K562 (cell line): ENCODE measurements around the gene ITGA1. TPM values are rescaled to one million over a fixed set of nuclear protein-coding genes. Genes with fewer than 3 reads are reported as not detected.

Experiments
- DMBX1 ChIP-seq: fragments of 250-450 bp; sonication (Bioruptor Pico); IDR thresholded peaks from 2 replicates; pipeline ENCODE4 v1.8.0; 2022; ENCODE audit warnings: inconsistent platforms, mild to moderate bottlenecking, moderate library complexity, borderline replicate concordance
- ILF3 ChIP-seq: fragments of 450-650 bp; IDR thresholded peaks from 2 replicates; pipeline ENCODE4 v1.6.1; 2018; ENCODE audit warnings: antibody characterized with exemption, mild to moderate bottlenecking, moderate library complexity, borderline replicate concordance
- KLF10 ChIP-seq: fragments of 250-450 bp; sonication (Bioruptor Pico); IDR thresholded peaks from 2 replicates; pipeline ENCODE4 v1.6.1; 2021; ENCODE audit warnings: matching md5 sums
- MAFF ChIP-seq: IDR thresholded peaks from 2 replicates; pipeline ENCODE4 v1.6.1; 2012; ENCODE audit warnings: low read length, improper control_type of control experiment
- MAZ ChIP-seq, 2 experiments: fragments of 450-650 bp in 1 of 2; sonication (generic) in 1 of 2; formaldehyde crosslinking; IDR thresholded peaks in 1 of 2; conservative IDR thresholded peaks in 1 of 2; 2 replicates each; pipeline versions ENCODE4 v1.4.0 to v1.5.0; 2020; ENCODE audit warnings: mild to moderate bottlenecking in 1 of 2, missing genetic modification reagents in 1 of 2
- MCM2 ChIP-seq: fragments of 450-650 bp; IDR thresholded peaks from 2 replicates; pipeline ENCODE4 v1.6.1; 2017; ENCODE audit warnings: low read depth, mild to moderate bottlenecking
- NRF1 ChIP-seq, 2 experiments: fragments of 450-650 bp; IDR thresholded peaks in 1 of 2; conservative IDR thresholded peaks in 1 of 2; 2 replicates each; pipeline ENCODE4 v1.6.1; 2014; ENCODE audit warnings: mild to moderate bottlenecking in 2 of 2
- PRPF4 ChIP-seq: fragments of 200-400 bp; formaldehyde crosslinking; IDR thresholded peaks from one replicate; pipeline ENCODE4 v1.6.1; 2017; ENCODE audit warnings: low read length, low read depth, mild to moderate bottlenecking; ENCODE audit not compliant: insufficient read depth, poor library complexity, severe bottlenecking
- RB1 ChIP-seq: fragments of 450-650 bp; IDR thresholded peaks from 2 replicates; pipeline ENCODE4 v1.6.1; 2017; ENCODE audit warnings: low read depth, mild to moderate bottlenecking
- SMAD2 ChIP-seq: fragments of 150-350 bp; IDR thresholded peaks from 2 replicates; pipeline ENCODE4 v1.6.1; 2014; ENCODE audit warnings: low read depth, mild to moderate bottlenecking, low read length
- TAL1 ChIP-seq: fragments of 450-650 bp; IDR thresholded peaks from 2 replicates; pipeline ENCODE4 v1.6.1; 2016; ENCODE audit warnings: mild to moderate bottlenecking
- XRCC5 ChIP-seq: fragments of 200-400 bp; formaldehyde crosslinking; IDR thresholded peaks from 2 replicates; pipeline ENCODE4 v1.6.1; 2017; ENCODE audit warnings: low read depth, mild to moderate bottlenecking, low read length
- ZBED1 ChIP-seq: IDR thresholded peaks from 2 replicates; pipeline ENCODE4 v1.6.1; 2014
- polyA plus RNA-seq, 8 experiments: library from polyadenylated mRNA; depleted of rRNA in 4 of 8; stranded (reverse) in 5 of 8; unstranded in 3 of 8; fragments of >200 nt; fragmentation: Nextera tagmentation in 2 of 8; fragmentation: Illumina TruSeq in 1 of 8; extraction: Ambion mirVana in 2 of 8; extraction: Trizol in 1 of 8; gene quantifications; 2 replicates each; pipeline versions ENCODE4 v1.2.1 to v1.2.3, GENCODE V29; 2011 to 2014; ENCODE audit warnings: inconsistent platforms in 1 of 8, missing spikeins in 1 of 8
- total RNA-seq, 7 experiments: library from RNA; depleted of rRNA in 6 of 7; stranded (reverse); fragments of >200 nt in 6 of 7; fragmentation: Illumina TruSeq in 2 of 7; extraction: Trizol in 2 of 7; gene quantifications; 2 replicates each; pipeline versions ENCODE4 v1.2.1 to v1.2.3, GENCODE V29; 2011 to 2021; ENCODE audit warnings: low replicate concordance in 1 of 7
- TF ChIP-seq, protein P1 (sequence below): IDR thresholded peaks from 2 replicates; pipeline ENCODE4 v1.6.1; 2011; ENCODE audit not compliant: insufficient read length; ENCODE audit errors: extremely low read depth
- TF ChIP-seq, protein P2 (sequence below): sonication (generic); formaldehyde crosslinking; IDR thresholded peaks from 2 replicates; pipeline ENCODE4 v1.8.0; 2023; ENCODE audit warnings: mild to moderate bottlenecking, missing genetic modification reagents
- TF ChIP-seq, protein P3 (sequence below), 2 experiments: IDR thresholded peaks in 1 of 2; conservative IDR thresholded peaks in 1 of 2; 2 replicates each; pipeline ENCODE4 v1.6.1; 2016; ENCODE audit warnings: low read depth in 2 of 2, mild to moderate bottlenecking in 1 of 2, missing compliant biosample characterization in 1 of 2, missing genetic modification characterization in 1 of 2, moderate library complexity in 1 of 2
- TF ChIP-seq, protein P4 (sequence below): sonication (generic); IDR thresholded peaks from 2 replicates; pipeline ENCODE4 v1.6.1; 2016
- TF ChIP-seq, protein P5 (sequence below): fragments of 450-650 bp; IDR thresholded peaks from 2 replicates; pipeline ENCODE4 v1.6.1; 2016; ENCODE audit warnings: borderline replicate concordance

The ITGA1 gene
- total and polyA plus RNA-seq, 9 of the 15 experiments (the other 6 are each of a cell fraction or from before 2014, with no cell fraction given) = 0.04 to 0.22 TPM; not detected in 7

DNA sequence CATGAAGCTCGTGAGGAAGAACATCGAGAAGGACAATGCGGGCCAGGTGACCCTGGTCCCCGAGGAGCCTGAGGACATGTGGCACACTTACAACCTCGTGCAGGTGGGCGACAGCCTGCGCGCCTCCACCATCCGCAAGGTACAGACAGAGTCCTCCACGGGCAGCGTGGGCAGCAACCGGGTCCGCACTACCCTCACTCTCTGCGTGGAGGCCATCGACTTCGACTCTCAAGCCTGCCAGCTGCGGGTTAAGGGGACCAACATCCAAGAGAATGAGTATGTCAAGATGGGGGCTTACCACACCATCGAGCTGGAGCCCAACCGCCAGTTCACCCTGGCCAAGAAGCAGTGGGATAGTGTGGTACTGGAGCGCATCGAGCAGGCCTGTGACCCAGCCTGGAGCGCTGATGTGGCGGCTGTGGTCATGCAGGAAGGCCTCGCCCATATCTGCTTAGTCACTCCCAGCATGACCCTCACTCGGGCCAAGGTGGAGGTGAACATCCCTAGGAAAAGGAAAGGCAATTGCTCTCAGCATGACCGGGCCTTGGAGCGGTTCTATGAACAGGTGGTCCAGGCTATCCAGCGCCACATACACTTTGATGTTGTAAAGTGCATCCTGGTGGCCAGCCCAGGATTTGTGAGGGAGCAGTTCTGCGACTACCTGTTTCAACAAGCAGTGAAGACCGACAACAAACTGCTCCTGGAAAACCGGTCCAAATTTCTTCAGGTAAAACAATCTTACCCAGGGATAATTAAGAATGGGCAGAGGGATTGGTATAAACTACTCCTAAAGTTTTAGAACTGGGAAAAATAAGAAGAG is 12.9 kb downstream of the ITGA1 start (continued):
- TF ChIP-seq, protein P1, sequence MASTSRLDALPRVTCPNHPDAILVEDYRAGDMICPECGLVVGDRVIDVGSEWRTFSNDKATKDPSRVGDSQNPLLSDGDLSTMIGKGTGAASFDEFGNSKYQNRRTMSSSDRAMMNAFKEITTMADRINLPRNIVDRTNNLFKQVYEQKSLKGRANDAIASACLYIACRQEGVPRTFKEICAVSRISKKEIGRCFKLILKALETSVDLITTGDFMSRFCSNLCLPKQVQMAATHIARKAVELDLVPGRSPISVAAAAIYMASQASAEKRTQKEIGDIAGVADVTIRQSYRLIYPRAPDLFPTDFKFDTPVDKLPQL = no peak
- TF ChIP-seq NRF1 (conservative IDR thresholded peaks at IDR 0.05 in 1 of 2, IDR thresholded peaks at IDR 0.05 in 1 of 2) (no peak), KLF10 (CRISPR knock-in tag) (no peak), TAL1 (no peak), MAFF (peak; percentile 67), SMAD2 (no peak), PRPF4 (no peak), XRCC5 (no peak), ZBED1 (no peak), MCM2 (no peak), MAZ (CRISPR knock-in tag; conservative IDR thresholded peaks at IDR 0.05 in 1 of 2, IDR thresholded peaks at IDR 0.05 in 1 of 2) (no peak; a peak in 1 of 4 replicates), ILF3 (no peak), DMBX1 (CRISPR knock-in tag) (no peak), RB1 (no peak)
- TF ChIP-seq, protein P2, sequence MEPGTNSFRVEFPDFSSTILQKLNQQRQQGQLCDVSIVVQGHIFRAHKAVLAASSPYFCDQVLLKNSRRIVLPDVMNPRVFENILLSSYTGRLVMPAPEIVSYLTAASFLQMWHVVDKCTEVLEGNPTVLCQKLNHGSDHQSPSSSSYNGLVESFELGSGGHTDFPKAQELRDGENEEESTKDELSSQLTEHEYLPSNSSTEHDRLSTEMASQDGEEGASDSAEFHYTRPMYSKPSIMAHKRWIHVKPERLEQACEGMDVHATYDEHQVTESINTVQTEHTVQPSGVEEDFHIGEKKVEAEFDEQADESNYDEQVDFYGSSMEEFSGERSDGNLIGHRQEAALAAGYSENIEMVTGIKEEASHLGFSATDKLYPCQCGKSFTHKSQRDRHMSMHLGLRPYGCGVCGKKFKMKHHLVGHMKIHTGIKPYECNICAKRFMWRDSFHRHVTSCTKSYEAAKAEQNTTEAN (CRISPR knock-in tag) = no peak
- TF ChIP-seq, protein P3, sequence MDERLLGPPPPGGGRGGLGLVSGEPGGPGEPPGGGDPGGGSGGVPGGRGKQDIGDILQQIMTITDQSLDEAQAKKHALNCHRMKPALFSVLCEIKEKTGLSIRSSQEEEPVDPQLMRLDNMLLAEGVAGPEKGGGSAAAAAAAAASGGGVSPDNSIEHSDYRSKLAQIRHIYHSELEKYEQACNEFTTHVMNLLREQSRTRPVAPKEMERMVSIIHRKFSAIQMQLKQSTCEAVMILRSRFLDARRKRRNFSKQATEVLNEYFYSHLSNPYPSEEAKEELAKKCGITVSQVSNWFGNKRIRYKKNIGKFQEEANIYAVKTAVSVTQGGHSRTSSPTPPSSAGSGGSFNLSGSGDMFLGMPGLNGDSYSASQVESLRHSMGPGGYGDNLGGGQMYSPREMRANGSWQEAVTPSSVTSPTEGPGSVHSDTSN (CRISPR knock-in tag; IDR thresholded peaks at IDR 0.05; ENCODE audit: low read depth) = no peak
- TF ChIP-seq, protein P3 (tag; conservative IDR thresholded peaks at IDR 0.05; ENCODE audit: low read depth) = no peak
- TF ChIP-seq, protein P4, sequence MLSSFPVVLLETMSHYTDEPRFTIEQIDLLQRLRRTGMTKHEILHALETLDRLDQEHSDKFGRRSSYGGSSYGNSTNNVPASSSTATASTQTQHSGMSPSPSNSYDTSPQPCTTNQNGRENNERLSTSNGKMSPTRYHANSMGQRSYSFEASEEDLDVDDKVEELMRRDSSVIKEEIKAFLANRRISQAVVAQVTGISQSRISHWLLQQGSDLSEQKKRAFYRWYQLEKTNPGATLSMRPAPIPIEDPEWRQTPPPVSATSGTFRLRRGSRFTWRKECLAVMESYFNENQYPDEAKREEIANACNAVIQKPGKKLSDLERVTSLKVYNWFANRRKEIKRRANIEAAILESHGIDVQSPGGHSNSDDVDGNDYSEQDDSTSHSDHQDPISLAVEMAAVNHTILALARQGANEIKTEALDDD = no peak
- TF ChIP-seq, protein P5, sequence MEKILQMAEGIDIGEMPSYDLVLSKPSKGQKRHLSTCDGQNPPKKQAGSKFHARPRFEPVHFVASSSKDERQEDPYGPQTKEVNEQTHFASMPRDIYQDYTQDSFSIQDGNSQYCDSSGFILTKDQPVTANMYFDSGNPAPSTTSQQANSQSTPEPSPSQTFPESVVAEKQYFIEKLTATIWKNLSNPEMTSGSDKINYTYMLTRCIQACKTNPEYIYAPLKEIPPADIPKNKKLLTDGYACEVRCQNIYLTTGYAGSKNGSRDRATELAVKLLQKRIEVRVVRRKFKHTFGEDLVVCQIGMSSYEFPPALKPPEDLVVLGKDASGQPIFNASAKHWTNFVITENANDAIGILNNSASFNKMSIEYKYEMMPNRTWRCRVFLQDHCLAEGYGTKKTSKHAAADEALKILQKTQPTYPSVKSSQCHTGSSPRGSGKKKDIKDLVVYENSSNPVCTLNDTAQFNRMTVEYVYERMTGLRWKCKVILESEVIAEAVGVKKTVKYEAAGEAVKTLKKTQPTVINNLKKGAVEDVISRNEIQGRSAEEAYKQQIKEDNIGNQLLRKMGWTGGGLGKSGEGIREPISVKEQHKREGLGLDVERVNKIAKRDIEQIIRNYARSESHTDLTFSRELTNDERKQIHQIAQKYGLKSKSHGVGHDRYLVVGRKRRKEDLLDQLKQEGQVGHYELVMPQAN = no peak; the same call in 1 of the 2 replicates
